ENCODE measurements around the gene NCKAP5.

GRCh38 chr2:133416146-133416545, 152.1 kb downstream of the NCKAP5 start:
- TF ChIP-seq CTCF (IDR thresholded peaks at IDR 0.05 in 4 of 5, conservative IDR thresholded peaks at IDR 0.05 in 1 of 5), result no peak
- no peak for TF ChIP-seq POLR2A (IDR thresholded peaks at IDR 0.05)
